HepG2 (cell line): ENCODE data around the gene APBA1. TPM values are rescaled to one million over a fixed set of nuclear protein-coding genes. Genes with fewer than 3 reads are reported as not detected.

Source experiments
- ATAC-seq: fragments of 200-7000 bp; cut with Tn5 transposase; 3 replicates; pipeline ENCODE4 v1.9.1; 2020; ENCODE audit warnings: mild to moderate bottlenecking, moderate library complexity
- BruUV-seq: library from RNA; stranded (reverse); fragments of 400-500 nt; replicated peaks from 2 replicates; lab custom pipeline; 2021; lab: Mats Ljungman, UMichigan
- CTCF ChIA-PET: fragments of 300-600 bp; formaldehyde crosslinking; extraction: SDS; loops from one replicate; lab custom pipeline; 2021; ENCODE audit warnings: low total read pairs, inconsistent platforms, low intra/inter-chr PET ratio; lab: Yijun Ruan, JAX
- POLR2A ChIA-PET: fragments of 350-600 bp; sonication (Branson Sonifier 250); formaldehyde crosslinking; loops from one replicate; lab custom pipeline; 2020; ENCODE audit warnings: antibody characterized with exemption, inconsistent platforms; lab: Yijun Ruan, JAX
- DNase-seq: peaks from one replicate; pipeline ENCODE4 v3.0.0-alpha.2; 2015; ENCODE audit warnings: low spot score
- FAIRE-seq: peaks from 3 replicates; lab custom pipeline; 2011; peaks lifted over from hg19 to GRCh38; lab: Jason Lieb, UNC
- H2AFZ ChIP-seq: one replicate; pipeline ENCODE4 v1.6.1; 2011; ENCODE audit warnings: low read length, inconsistent platforms
- H3K27ac ChIP-seq: fragments of 300-600 bp; 3 replicates; pipeline ENCODE4 v1.8.0; 2011; ENCODE audit warnings: mixed run types, mild to moderate bottlenecking, mixed read lengths, low read length, inconsistent platforms; ENCODE audit not compliant: insufficient read depth; ENCODE audit errors: extremely low read length
- H3K27me3 ChIP-seq, 2 experiments: fragments of 200-600 bp in 1 of 2; 2 replicates in 1 of 2; 3 replicates in 1 of 2; pipeline versions ENCODE4 v1.6.0 to v1.8.0; 2011; ENCODE audit warnings: low read length in 2 of 2, mild to moderate bottlenecking in 2 of 2, moderate library complexity in 2 of 2, inconsistent platforms in 1 of 2; ENCODE audit not compliant: insufficient read depth in 2 of 2, control insufficient read depth in 1 of 2
- H3K36me3 ChIP-seq, 2 experiments: fragments of 200-600 bp in 1 of 2; replicated peaks in 1 of 2; 2 replicates in 1 of 2; 3 replicates in 1 of 2; pipeline versions ENCODE4 v1.5.1 to v1.8.0; 2011; ENCODE audit warnings: low read length in 2 of 2, inconsistent platforms in 1 of 2; ENCODE audit not compliant: insufficient read depth in 2 of 2, control insufficient read depth in 1 of 2
- H3K4me1 ChIP-seq: 2 replicates; pipeline ENCODE4 v1.5.1; 2012; ENCODE audit warnings: low read length, inconsistent platforms; ENCODE audit not compliant: insufficient read depth
- H3K4me2 ChIP-seq: 2 replicates; pipeline ENCODE4 v1.6.0; 2011; ENCODE audit warnings: low read depth, low read length, inconsistent platforms
- H3K4me3 ChIP-seq, 3 experiments: fragments of 200-600 bp in 1 of 3; sonication (generic), shearing (Covaris generic) in 1 of 3; replicated peaks in 1 of 3; 2 replicates each; pipeline ENCODE4 v1.5.1; 2011 to 2016; ENCODE audit warnings: low read length in 3 of 3, inconsistent platforms in 2 of 3, low read depth in 2 of 3, mild to moderate bottlenecking in 2 of 3, control low read depth in 1 of 3, mixed read lengths in 1 of 3; ENCODE audit not compliant: insufficient read depth in 1 of 3
- H3K79me2 ChIP-seq: one replicate; pipeline ENCODE4 v1.6.1; 2011; ENCODE audit warnings: low read length, inconsistent platforms; ENCODE audit not compliant: insufficient read depth
- H3K9ac ChIP-seq: 2 replicates; pipeline ENCODE4 v1.6.0; 2011; ENCODE audit warnings: mild to moderate bottlenecking, low read depth, low read length, inconsistent platforms; ENCODE audit not compliant: insufficient read depth
- H3K9me3 ChIP-seq: 2 replicates; pipeline ENCODE4 v1.5.1; 2012; ENCODE audit warnings: mild to moderate bottlenecking, low read length
- H4K20me1 ChIP-seq: 2 replicates; pipeline ENCODE4 v1.6.0; 2011; ENCODE audit warnings: inconsistent platforms, mild to moderate bottlenecking, low read length, moderate library complexity; ENCODE audit not compliant: insufficient read depth
- ATF7 ChIP-seq, 2 experiments: fragments of 450-650 bp in 1 of 2; sonication (generic) in 1 of 2; formaldehyde crosslinking in 1 of 2; IDR thresholded peaks; 2 replicates each; pipeline versions ENCODE4 v1.4.0 to v1.6.1; 2016 to 2020; ENCODE audit warnings: antibody characterized with exemption in 1 of 2, mild to moderate bottlenecking in 1 of 2, missing genetic modification reagents in 1 of 2
- MTERF4 ChIP-seq: sonication (generic); formaldehyde crosslinking; IDR thresholded peaks from 2 replicates; pipeline ENCODE4 v1.8.0; 2023; ENCODE audit warnings: mild to moderate bottlenecking, missing genetic modification reagents
- RNF219 ChIP-seq: sonication (generic); formaldehyde crosslinking; IDR thresholded peaks from 2 replicates; pipeline ENCODE4 v1.5.0; 2020; ENCODE audit warnings: mild to moderate bottlenecking, missing genetic modification reagents
- SP140L ChIP-seq: sonication (generic); formaldehyde crosslinking; IDR thresholded peaks from 2 replicates; pipeline ENCODE4 v1.4.0; 2020; ENCODE audit warnings: missing genetic modification reagents, borderline replicate concordance
- SRSF1 ChIP-seq: fragments of 200-400 bp; formaldehyde crosslinking; optimal IDR thresholded peaks from 2 replicates; pipeline ENCODE3; 2017; ENCODE audit warnings: mild to moderate bottlenecking, low read depth, low read length, moderate library complexity
- ZNF234 ChIP-seq: sonication (generic); formaldehyde crosslinking; conservative IDR thresholded peaks from 2 replicates; pipeline ENCODE4 v1.5.1; 2020; ENCODE audit warnings: mild to moderate bottlenecking, missing genetic modification reagents
- ZNF574 ChIP-seq: sonication (generic); formaldehyde crosslinking; IDR thresholded peaks from 2 replicates; pipeline ENCODE4 v1.4.0; 2020; ENCODE audit warnings: missing genetic modification reagents
- WGBS: methylation state at CpG from one replicate; pipeline ENCODE4 v1.1.6; 2017; ENCODE audit warnings: low lambda C conversion rate; 5-methylcytosine and 5-hydroxymethylcytosine counted together
- in situ Hi-C: cut with HindIII; loops from 2 replicates; pipeline ENCODE4 v1.10.0; 2017; ENCODE audit warnings: low pct_unique_long_range_greater_than_20kb; ENCODE audit not compliant: extremely low pct_ligation_motif_present
- intact Hi-C: fragments of 100-400 bp; cut with micrococcal nuclease; formaldehyde crosslinking; loops from one replicate; pipeline ENCODE4 v1.10.0; 2022; ENCODE audit not compliant: unreplicated experiment
- polyA plus RNA-seq, 8 experiments: library from polyadenylated mRNA; depleted of rRNA in 3 of 8; stranded (reverse) in 7 of 8; unstranded in 1 of 8; fragments of >200 nt; fragmentation: Illumina TruSeq in 4 of 8; extraction: Trizol in 4 of 8; gene quantifications; 2 replicates each; pipeline versions ENCODE4 v1.2.1 to v1.2.3, GENCODE V29; 2011 to 2016; ENCODE audit warnings: low read depth in 4 of 8, missing spikeins in 1 of 8, mixed read lengths in 1 of 8; ENCODE audit not compliant: insufficient read depth in 1 of 8
- total RNA-seq, 5 experiments: library from RNA; depleted of rRNA; stranded (reverse); fragments of >200 nt; fragmentation: Illumina TruSeq; extraction: Trizol; gene quantifications; 2 replicates each; pipeline ENCODE4 v1.2.3, GENCODE V29; 2016; ENCODE audit warnings: low read depth in 1 of 5

Gene APBA1
- total and polyA plus RNA-seq, 2 of the 13 experiments (the other 11 are each of a cell fraction or from before 2014, with no cell fraction given), result 0.15 TPM; not detected in 1

- TF ChIP-seq ZNF574 (CRISPR knock-in tag) (no peak), MTERF4 (CRISPR knock-in tag) (no peak), SRSF1 (no peak), RNF219 (CRISPR knock-in tag) (no peak), SP140L (CRISPR knock-in tag) (no peak)
These were observed 55.2 kb downstream of the APBA1 start (continued) for GRCh38 chr9:69617006-69617405.

GRCh38 chr9:69615880-69616279 lies 56.3 kb downstream of the APBA1 start:
- Histone ChIP-seq H3K79me2 (no peaks in the 10 kb centered on the region), H3K27ac (no peak overlapping the region), H3K36me3 (no peaks in the 10 kb centered on the region), H3K9ac (no peak overlapping the region), H2AFZ (no peak overlapping the region), H3K9me3 (no peaks in the 10 kb centered on the region), H4K20me1 (no peaks in the 10 kb centered on the region), H3K4me2 (no peak overlapping the region), H3K4me3 (no peak overlapping the region), H3K27me3 (no peaks in the 10 kb centered on the region), H3K4me1 (no peaks in the 10 kb centered on the region)
- ATAC-seq, result no peak
- BruUV-seq, result no TSS peak
- CTCF ChIA-PET, result no interaction called here
- in situ Hi-C loops, result no loop called here
- intact Hi-C loops, result no loop called here
- TF ChIP-seq ZNF234 (CRISPR knock-in tag), result no peak
- TF ChIP-seq ATF7 (IDR thresholded peaks at IDR 0.05), result peak; percentile 88
- TF ChIP-seq ATF7 (CRISPR knock-in tag; IDR thresholded peaks at IDR 0.05), result no peak
- WGBS, result 18% methylated on average over 3 of the region's 3 CpGs
- FAIRE-seq, result no peak
- no peak for DNase-seq
- POLR2A ChIA-PET, result no interaction called here
